ENCODE results near the gene TMEM196.
"Not testable (repeated sequence)": the region's sequence is repeated elsewhere in the genome, so short reads cannot be mapped to it uniquely, and the experiment has no call there.

The TMEM196 gene

GRCh38 chr7:19705663-19706062 lies 67.8 kb downstream of the TMEM196 start:
- no peak for DNase-seq

DNA sequence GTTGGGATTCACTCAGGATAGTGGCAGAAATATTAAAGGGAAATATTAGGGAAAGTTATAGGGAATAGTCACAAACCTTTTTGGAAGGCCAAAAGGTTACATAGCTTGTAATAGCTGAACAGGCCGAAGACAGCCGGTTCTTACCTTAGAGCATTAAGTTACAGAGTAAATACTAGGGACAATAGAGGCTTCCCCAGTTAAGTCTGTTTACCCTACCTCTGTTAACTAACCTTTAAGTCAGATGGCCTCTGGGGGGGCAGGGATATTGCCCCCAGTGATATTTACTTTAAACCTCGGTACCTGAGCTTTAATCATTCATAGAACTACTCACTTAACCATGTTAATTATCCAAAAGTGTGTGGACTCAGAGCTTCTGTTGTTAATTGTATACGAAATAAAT lies 71.9 kb downstream of the TMEM196 start:
- DNase-seq: no peak

DNA sequence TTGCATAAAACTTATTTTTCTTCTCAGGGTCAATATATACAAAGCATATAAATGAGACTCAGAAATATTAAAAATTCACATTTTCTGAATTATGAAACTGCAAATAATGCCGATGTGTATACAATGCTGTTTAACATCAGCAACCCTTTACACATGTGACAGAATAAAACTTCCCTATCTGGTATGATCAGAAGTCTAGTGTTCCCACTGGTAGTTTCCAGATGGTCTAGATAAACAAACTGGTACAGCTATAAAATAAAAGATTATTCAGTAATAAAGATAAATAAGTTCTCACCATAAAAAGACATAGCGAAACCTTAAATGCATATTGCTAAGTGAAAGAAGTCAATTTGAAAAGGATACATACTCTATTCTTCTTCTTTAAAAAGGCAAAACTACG lies 72.5 kb downstream of the TMEM196 start:
- no peak for DNase-seq

DNA sequence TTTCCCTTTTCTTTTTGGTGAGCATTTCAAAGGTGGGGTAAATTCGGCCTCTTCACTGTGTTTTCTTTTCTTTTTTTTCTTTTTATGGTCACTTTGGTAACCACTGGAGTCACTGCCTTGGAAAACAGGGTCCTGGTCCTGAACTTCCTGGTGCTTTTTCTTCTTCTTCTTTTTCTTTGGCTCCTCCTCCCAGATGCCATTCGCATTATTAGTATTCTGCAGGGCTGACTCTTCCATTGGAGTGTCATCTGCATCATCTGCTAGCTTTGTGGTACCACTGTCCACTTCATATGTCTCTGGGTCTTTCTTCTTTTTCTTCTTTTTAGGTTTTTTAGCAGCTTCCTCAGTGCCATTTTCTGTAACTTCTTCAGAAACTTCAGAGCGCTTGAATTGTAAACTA lies 75.1 kb downstream of the TMEM196 start:
- no peak for DNase-seq

DNA sequence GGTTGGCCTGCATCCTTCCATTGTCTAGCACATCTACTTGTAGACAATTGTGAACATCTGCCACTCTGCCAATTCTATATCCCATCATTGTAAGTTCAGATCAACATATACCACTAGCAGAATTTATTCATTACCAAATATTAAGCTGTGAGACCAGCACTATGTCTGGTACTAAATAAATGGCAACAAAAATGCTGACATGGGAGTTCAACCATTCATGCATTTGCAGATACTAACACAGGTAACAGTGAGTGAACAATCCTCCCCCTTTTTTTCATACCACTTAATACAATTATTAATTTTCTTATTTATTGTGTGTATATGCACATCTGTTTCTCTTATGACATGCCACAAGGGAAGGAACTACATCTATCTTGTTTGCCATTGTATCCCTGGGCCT lies 76.5 kb downstream of the TMEM196 start:
- DNase-seq: no peak

GRCh38 chr7:19692111-19692828 lies 81.1 kb downstream of the TMEM196 start:
- no peak for DNase-seq

GRCh38 chr7:19690736-19691135 lies 82.7 kb downstream of the TMEM196 start:
- DNase-seq: no peak

GRCh38 chr7:19689130-19689529 lies 84.3 kb downstream of the TMEM196 start:
- not testable (repeated sequence) for DNase-seq

GRCh38 chr7:19681596-19681995 lies 91.8 kb downstream of the TMEM196 start:
- no peak for DNase-seq

DNA sequence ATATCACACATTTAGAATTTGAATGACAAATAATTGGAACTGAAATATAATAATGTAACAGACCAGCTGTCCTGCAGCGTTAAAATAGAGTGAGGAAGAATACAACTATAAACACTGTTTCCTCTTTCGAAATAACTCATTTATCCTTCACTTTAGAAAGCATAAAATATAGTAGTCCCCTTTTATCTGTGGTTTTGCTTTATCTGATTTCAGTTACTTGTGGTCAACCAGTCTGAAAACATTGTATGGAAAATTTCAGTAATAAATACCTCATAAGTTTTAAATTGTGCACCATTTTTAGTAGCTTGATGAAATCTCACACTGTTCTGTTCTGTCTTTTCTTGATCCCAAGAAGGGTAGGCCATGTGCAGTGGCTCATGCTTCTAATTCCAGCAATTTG lies 96.2 kb downstream of the TMEM196 start:
- no peak for DNase-seq

- no peak for DNase-seq
Measured at GRCh38 chr7:19675816-19676215, 97.6 kb downstream of the TMEM196 start.

DNA sequence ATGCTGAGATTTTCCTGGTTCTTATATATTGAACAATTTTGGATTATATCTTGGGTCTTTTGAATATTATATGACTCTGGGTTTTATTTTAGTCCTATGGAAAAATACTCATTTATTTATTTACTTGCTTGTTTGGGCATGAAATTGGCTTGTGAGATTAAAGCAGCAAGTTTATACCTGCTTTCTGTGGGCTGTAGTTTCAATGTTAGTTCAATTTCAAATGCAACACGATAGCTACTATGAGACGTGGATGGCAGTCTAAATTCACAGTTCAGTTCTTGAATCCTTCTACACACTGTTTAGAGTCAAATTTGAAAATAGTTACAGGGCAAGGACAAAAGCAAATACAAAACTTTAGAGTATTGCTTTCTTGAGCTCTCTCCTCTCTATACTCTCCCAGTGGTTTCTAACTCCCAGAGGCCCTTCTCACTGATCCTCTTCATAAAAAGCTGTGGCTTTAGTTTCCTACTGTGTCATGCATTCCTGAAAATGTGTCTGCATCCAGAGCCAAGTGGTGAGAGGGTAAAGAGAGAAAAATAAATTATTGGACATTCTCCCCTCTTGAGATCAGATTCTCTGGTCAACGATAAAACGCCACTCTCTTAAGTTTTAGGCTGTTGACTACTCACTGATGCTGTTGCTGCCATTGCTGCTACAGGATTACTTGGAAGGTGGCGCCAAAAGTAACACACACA lies 99.0 kb downstream of the TMEM196 start:
- DNase-seq: no peak

DNA sequence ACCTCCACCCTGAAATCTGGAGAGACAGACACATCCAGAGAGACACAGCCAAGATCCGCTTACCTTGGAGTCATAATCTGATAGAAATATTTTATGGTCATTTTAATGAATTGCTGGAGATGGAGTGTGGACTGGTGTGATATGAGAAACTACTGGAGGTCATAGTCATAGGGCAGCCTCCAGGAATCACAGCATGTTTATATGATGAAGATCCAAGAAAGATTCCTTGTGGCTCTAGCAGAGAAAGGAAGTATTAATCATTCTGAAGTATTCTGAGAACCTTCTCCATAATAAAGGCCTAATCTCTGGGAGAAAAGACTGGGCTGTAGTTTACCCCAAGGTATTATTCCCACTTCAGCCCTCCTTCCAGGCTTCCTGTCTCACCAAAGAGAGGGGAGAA lies 102.6 kb downstream of the TMEM196 start:
- DNase-seq: no peak
